ENCODE measurements around the gene KBTBD12. TPM values are rescaled to one million over a fixed set of nuclear protein-coding genes. Genes with fewer than 3 reads are reported as not detected.

The KBTBD12 gene
- total and polyA plus RNA-seq, 2 donors (not counting 3 experiments of a cell fraction or from before 2014, with no cell fraction given) = not detected

DNA sequence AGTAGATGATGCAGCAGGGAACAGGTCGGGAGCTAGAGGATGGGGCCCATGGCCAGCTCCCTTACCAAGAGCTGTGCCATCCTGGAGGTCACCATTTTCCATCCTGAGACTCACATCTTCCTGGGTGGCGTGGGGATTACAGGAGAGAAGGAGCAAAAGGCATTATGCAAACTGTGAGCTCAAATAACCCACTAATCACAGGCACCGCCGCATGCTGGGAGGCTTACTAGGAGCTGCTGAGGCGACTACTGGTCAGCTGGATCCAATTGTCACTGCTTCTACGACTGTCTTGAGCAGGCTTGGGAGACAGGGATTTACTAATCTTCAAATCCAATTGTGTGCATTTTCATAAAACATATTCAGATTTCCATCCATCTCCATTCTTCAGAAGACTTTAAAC is 12.5 kb upstream of the KBTBD12 start:
- Histone ChIP-seq H3K4me2 (ENCODE audit: insufficient read depth, low read length) (no peak overlapping the region), H3K4me3 (replicated peaks in 1 of 3; ENCODE audit: insufficient read depth in 1 of 3, low read depth in 1 of 3, low read length in 3 of 3) (no peak overlapping the region), H3K27me3 (ENCODE audit: control insufficient read depth in 2 of 2, insufficient read depth in 2 of 2, low read length in 2 of 2) (peaks cover 0 to 2% of the 10 kb centered on the region in 2 experiments), H3K79me2 (ENCODE audit: control insufficient read depth, insufficient read depth, low read length) (no peaks in the 10 kb centered on the region), H3K4me1 (ENCODE audit: control insufficient read depth, extremely low read depth, insufficient read depth, low read length) (no peaks in the 10 kb centered on the region), H3K27ac (ENCODE audit: insufficient read depth, low read depth, low read length) (no peak overlapping the region), H2AFZ (ENCODE audit: low read depth, low read length) (no peak overlapping the region), H3K9ac (replicated peaks; ENCODE audit: extremely low read depth, insufficient read depth, low read length) (no peak overlapping the region), H4K20me1 (replicated peaks; ENCODE audit: control insufficient read depth, extremely low read depth, insufficient read depth, low read length) (no peaks in the 10 kb centered on the region), H3K9me1 (replicated peaks; ENCODE audit: control insufficient read depth, extremely low read depth, insufficient read depth, low read length) (no peaks in the 10 kb centered on the region), H3K9me3 (replicated peaks; ENCODE audit: control insufficient read depth, insufficient read depth, low read length) (no peaks in the 10 kb centered on the region), H3K36me3 (ENCODE audit: control insufficient read depth in 2 of 2, extremely low read depth in 1 of 2, insufficient read depth in 2 of 2, low read length in 2 of 2) (no peaks in the 10 kb centered on the region)
- TF ChIP-seq POLR2A (IDR thresholded peaks at IDR 0.05; ENCODE audit: low read depth, low read length) = no peak
- TF ChIP-seq, protein P1, sequence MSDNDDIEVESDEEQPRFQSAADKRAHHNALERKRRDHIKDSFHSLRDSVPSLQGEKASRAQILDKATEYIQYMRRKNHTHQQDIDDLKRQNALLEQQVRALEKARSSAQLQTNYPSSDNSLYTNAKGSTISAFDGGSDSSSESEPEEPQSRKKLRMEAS (IDR thresholded peaks at IDR 0.05; ENCODE audit: insufficient read depth, insufficient read length) = no peak
- TF ChIP-seq, protein P2, sequence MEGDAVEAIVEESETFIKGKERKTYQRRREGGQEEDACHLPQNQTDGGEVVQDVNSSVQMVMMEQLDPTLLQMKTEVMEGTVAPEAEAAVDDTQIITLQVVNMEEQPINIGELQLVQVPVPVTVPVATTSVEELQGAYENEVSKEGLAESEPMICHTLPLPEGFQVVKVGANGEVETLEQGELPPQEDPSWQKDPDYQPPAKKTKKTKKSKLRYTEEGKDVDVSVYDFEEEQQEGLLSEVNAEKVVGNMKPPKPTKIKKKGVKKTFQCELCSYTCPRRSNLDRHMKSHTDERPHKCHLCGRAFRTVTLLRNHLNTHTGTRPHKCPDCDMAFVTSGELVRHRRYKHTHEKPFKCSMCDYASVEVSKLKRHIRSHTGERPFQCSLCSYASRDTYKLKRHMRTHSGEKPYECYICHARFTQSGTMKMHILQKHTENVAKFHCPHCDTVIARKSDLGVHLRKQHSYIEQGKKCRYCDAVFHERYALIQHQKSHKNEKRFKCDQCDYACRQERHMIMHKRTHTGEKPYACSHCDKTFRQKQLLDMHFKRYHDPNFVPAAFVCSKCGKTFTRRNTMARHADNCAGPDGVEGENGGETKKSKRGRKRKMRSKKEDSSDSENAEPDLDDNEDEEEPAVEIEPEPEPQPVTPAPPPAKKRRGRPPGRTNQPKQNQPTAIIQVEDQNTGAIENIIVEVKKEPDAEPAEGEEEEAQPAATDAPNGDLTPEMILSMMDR (IDR thresholded peaks at IDR 0.05; ENCODE audit: extremely low read depth in 1 of 2, insufficient read depth in 1 of 2, low read depth in 1 of 2, low read length in 2 of 2) = no peak
- no peak for TF ChIP-seq JUN (IDR thresholded peaks at IDR 0.05; ENCODE audit: borderline replicate concordance, insufficient read depth, insufficient read length, low read depth)
- TF ChIP-seq FOS (IDR thresholded peaks at IDR 0.05; ENCODE audit: borderline replicate concordance, insufficient read depth, low read length) = no peak
- no peak for TF ChIP-seq EZH2 (IDR thresholded peaks at IDR 0.05; ENCODE audit: borderline replicate concordance, low read depth, low read length, severe bottlenecking)
- TF ChIP-seq MYC (IDR thresholded peaks at IDR 0.05; ENCODE audit: low read depth, low read length) = no peak
- TF ChIP-seq GATA2 (IDR thresholded peaks at IDR 0.05; ENCODE audit: insufficient read depth, insufficient read length, low read depth, low read length) = no peak
- TF ChIP-seq POLR2AphosphoS5 (IDR thresholded peaks at IDR 0.05; ENCODE audit: insufficient read depth, low read depth, low read length) = no peak
- POLR2A ChIA-PET = no interaction called here
- CTCF ChIA-PET = no interaction called here
- FAIRE-seq (no peak), DNase-seq (ENCODE audit: low read depth, low spot score) (no peak)
- BruUV-seq (replicated peaks) = no TSS peak
- intact Hi-C loops (cut with micrococcal nuclease) (no loop called here), dilution Hi-C loops (cut with MboI; ENCODE audit: extremely low pct_ligation_motif_present, low sequenced_read_pairs) (no loop called here)
